T-cell (primary cell): ENCODE data around the gene BCO2. TPM values are rescaled to one million over a fixed set of nuclear protein-coding genes. Genes with fewer than 3 reads are reported as not detected.

ENCODE experiments used
- ATAC-seq, 4 experiments: fragments of 200-7000 bp in 3 of 4; fragments of 150-1000 bp in 1 of 4; cut with Tn5 transposase; replicated peaks in 1 of 4; 1 replicate in 3 of 4; 2 replicates in 1 of 4; pipeline ENCODE4 v1.10.0; 2021; ENCODE audit warnings: moderate library complexity in 3 of 4, mild to moderate bottlenecking in 2 of 4, moderate number of reproducible peaks in 1 of 4
- CTCF ChIA-PET, 2 donors: fragments of 300-600 bp; sonication (Branson Sonifier 250); formaldehyde crosslinking; loops; one replicate each; lab custom pipeline; 2022; ENCODE audit warnings: antibody characterized with exemption in 2 of 2; lab: Charles Lee
- POLR2A ChIA-PET, 2 donors: fragments of 300-600 bp; sonication (Branson Sonifier 250); formaldehyde crosslinking; loops; one replicate each; lab custom pipeline; 2022; ENCODE audit warnings: antibody characterized with exemption in 2 of 2; lab: Charles Lee
- DNase-seq, 35 experiments: peaks; one replicate each; pipeline versions ENCODE4 v3.0.0 to v3.0.0-alpha.2; 2013 to 2023
- H3K27ac ChIP-seq: one replicate; pipeline ENCODE4 v1.5.1; 2013; ENCODE audit warnings: low read length
- H3K27me3 ChIP-seq, 2 experiments: replicated peaks in 1 of 2; 1 replicate in 1 of 2; 2 replicates in 1 of 2; pipeline versions ENCODE4 v1.6.1 to v1.7.0; 2013; ENCODE audit warnings: low read length in 1 of 2, mixed read lengths in 1 of 2; ENCODE audit not compliant: control insufficient read depth in 2 of 2, insufficient read depth in 2 of 2; ENCODE audit errors: extremely low read depth in 1 of 2
- H3K36me3 ChIP-seq, 2 donors: 1 replicate in 1 of 2; 2 replicates in 1 of 2; pipeline versions ENCODE4 v1.6.1 to v1.7.0; 2013; ENCODE audit warnings: low read length in 1 of 2; ENCODE audit not compliant: control insufficient read depth in 2 of 2, insufficient read depth in 1 of 2; ENCODE audit errors: extremely low read depth in 1 of 2
- H3K4me1 ChIP-seq, 2 experiments: 1 replicate in 1 of 2; 2 replicates in 1 of 2; pipeline versions ENCODE4 v1.6.1 to v1.7.0; 2013; ENCODE audit warnings: low read length in 2 of 2, mixed read lengths in 1 of 2; ENCODE audit not compliant: insufficient read depth in 2 of 2, control insufficient read depth in 1 of 2; ENCODE audit errors: extremely low read depth in 1 of 2
- H3K4me3 ChIP-seq, 2 donors: 1 replicate in 1 of 2; 2 replicates in 1 of 2; pipeline versions ENCODE4 v1.5.1 to v1.7.0; 2013; ENCODE audit warnings: mild to moderate bottlenecking in 2 of 2, low read length in 1 of 2, moderate library complexity in 1 of 2; ENCODE audit not compliant: control insufficient read depth in 1 of 2; ENCODE audit errors: extremely low read depth in 1 of 2
- H3K9me3 ChIP-seq: 2 replicates; pipeline ENCODE4 v1.7.0; 2013
- H3K27ac Mint-ChIP-seq, 2 donors: one replicate each; pipeline ENCODE4 v1.8.0; 2020 to 2021; ENCODE audit warnings: mild to moderate bottlenecking in 2 of 2, mixed read lengths in 2 of 2
- H3K27me3 Mint-ChIP-seq, 2 donors: one replicate each; pipeline ENCODE4 v1.8.0; 2021 to 2022; ENCODE audit warnings: mixed read lengths in 2 of 2
- H3K36me3 Mint-ChIP-seq: one replicate; pipeline ENCODE4 v1.8.0; 2021; ENCODE audit warnings: mixed read lengths
- H3K4me1 Mint-ChIP-seq, 3 donors: one replicate each; pipeline ENCODE4 v1.8.0; 2020 to 2022; ENCODE audit warnings: mixed read lengths in 3 of 3, mild to moderate bottlenecking in 1 of 3
- H3K4me3 Mint-ChIP-seq, 3 donors: one replicate each; pipeline ENCODE4 v1.8.0; 2020 to 2022; ENCODE audit warnings: mild to moderate bottlenecking in 3 of 3, mixed read lengths in 3 of 3, moderate library complexity in 3 of 3
- H3K9me3 Mint-ChIP-seq, 3 donors: one replicate each; pipeline ENCODE4 v1.8.0; 2020 to 2022; ENCODE audit warnings: mixed read lengths in 3 of 3
- WGBS: methylation state at CpG from one replicate; pipeline ENCODE4 v1.1.5; 2013; ENCODE audit warnings: missing lambda C conversion rate; ENCODE audit not compliant: insufficient coverage; 5-methylcytosine and 5-hydroxymethylcytosine counted together
- total RNA-seq, 35 experiments: library from RNA in 6 of 35; stranded (reverse) in 6 of 35; fragments of 120-200 nt in 1 of 35; gene quantifications; one replicate each; pipeline versions ENCODE4 v1.2.1 to v1.2.4 and lab custom pipeline; 2013 to 2026

Gene BCO2
- total RNA-seq, 5 donors from 2014 or later (not counting 1 experiment from before 2014, with no cell fraction given) = 1.5 to 3.2 (median 1.8) TPM

- ChIA-PET POLR2A (no interaction called here), CTCF (no interaction called here)
- Mint-ChIP-seq H3K9me3 (no peaks in the 10 kb centered on the region), H3K4me1 (no peaks in the 10 kb centered on the region), H3K27me3 (no peaks in the 10 kb centered on the region), H3K36me3 (peaks cover 70% of the 10 kb centered on the region), H3K27ac (no peak overlapping the region), H3K4me3 (no peak overlapping the region)
- DNase-seq (no peak), ATAC-seq (no peak)
- H3K27ac ChIP-seq = no peak overlapping the region
- H3K4me3 ChIP-seq = no peak overlapping the region
- H3K27me3 ChIP-seq = no peaks in the 10 kb centered on the region
- no peaks in the 10 kb centered on the region for H3K9me3 ChIP-seq
- H3K36me3 ChIP-seq = peaks cover 13 to 58% of the 10 kb centered on the region in 2 donors
- 98% methylated on average over 8 of the region's 8 CpGs for WGBS
- no peaks in the 10 kb centered on the region for H3K4me1 ChIP-seq
Measured at GRCh38 chr11:112235750-112236390, 60.6 kb downstream of the BCO2 start.

DNA sequence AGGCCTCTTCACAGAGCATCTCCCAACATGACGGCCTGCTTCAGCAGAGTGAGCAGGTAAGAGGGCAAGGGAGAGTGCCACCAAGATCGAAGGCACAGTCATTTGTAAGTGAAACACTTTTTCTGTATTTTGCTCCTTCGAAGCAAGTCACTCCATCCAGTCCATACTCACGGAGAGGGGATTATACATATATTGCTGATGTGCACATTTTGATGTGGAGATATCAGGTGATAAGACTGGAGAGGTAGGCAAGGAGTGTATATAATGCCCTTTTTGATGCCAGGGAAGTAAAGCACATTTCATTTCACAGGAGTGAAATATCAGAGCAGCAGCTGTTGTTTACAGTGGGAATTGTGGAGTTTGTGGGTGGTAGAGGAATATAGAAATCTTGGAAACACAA is 62.1 kb downstream of the BCO2 start:
- Histone ChIP-seq H3K4me1 (no peaks in the 10 kb centered on the region), H3K4me3 (no peak overlapping the region), H3K36me3 (peaks cover 7 to 55% of the 10 kb centered on the region in 2 donors), H3K27ac (no peak overlapping the region), H3K9me3 (no peaks in the 10 kb centered on the region), H3K27me3 (no peaks in the 10 kb centered on the region)
- no peaks in the 10 kb centered on the region for H3K4me1 Mint-ChIP-seq
- H3K9me3 Mint-ChIP-seq = no peaks in the 10 kb centered on the region
- no peak for DNase-seq
- peaks cover 63% of the 10 kb centered on the region for H3K36me3 Mint-ChIP-seq
- POLR2A ChIA-PET = interaction anchor here in 1 of 2 donors (0.6 kb wide), 1 partner anchor 49 kb away, joined by 3 read pairs; no protein-coding TSS in a partner anchor
- ATAC-seq = no peak
- H3K27me3 Mint-ChIP-seq = no peaks in the 10 kb centered on the region
- H3K27ac Mint-ChIP-seq = no peak overlapping the region
- no CpG with 5 or more reads among the region's 4 CpGs for WGBS
- CTCF ChIA-PET = no interaction called here
- no peak overlapping the region for H3K4me3 Mint-ChIP-seq

DNA sequence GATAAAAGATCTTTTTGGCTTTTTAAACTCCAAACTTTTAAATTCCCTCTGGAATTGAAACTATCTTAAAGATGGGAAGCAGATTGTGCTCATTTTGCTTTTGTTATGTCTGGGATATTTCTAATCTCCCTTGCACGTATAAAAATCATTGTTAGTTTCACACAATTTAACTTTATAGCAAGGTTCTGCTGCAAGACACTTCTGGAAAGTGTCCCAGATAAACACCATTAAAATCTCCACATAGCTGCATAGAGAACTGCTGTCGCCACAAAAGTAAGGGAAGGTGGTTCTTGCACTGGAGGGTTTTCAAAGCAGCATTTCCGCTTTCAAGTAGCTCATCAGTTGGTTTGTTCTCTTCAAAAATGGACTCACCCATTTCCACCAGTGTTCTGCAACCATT is 62.7 kb downstream of the BCO2 start:
- CTCF ChIA-PET = interaction anchor here in 1 of 2 donors (0.5 kb wide), 1 partner anchor 40 kb away, joined by 3 read pairs; no protein-coding TSS in a partner anchor
- Histone ChIP-seq H3K9me3 (no peaks in the 10 kb centered on the region), H3K4me3 (no peak overlapping the region), H3K27me3 (no peaks in the 10 kb centered on the region), H3K27ac (no peak overlapping the region), H3K36me3 (peaks cover 7 to 49% of the 10 kb centered on the region in 2 donors), H3K4me1 (no peaks in the 10 kb centered on the region)
- POLR2A ChIA-PET = interaction anchor here in 1 of 2 donors (0.6 kb wide), 2 partner anchors 9 to 49 kb away, joined by 3 to 7 read pairs; no protein-coding TSS in a partner anchor
- Mint-ChIP-seq H3K9me3 (no peaks in the 10 kb centered on the region), H3K4me1 (no peaks in the 10 kb centered on the region), H3K36me3 (peaks cover 65% of the 10 kb centered on the region), H3K27ac (no peak overlapping the region), H3K27me3 (no peaks in the 10 kb centered on the region), H3K4me3 (no peak overlapping the region)
- no CpG with 5 or more reads among the region's 3 CpGs for WGBS
- ATAC-seq (no peak), DNase-seq (no peak)

- H3K36me3 Mint-ChIP-seq = peaks cover 57% of the 10 kb centered on the region
- DNase-seq (no peak), ATAC-seq (no peak)
- CTCF ChIA-PET = interaction anchor here (0.6 to 1.1 kb wide), 2 partner anchors 39 to 96 kb away, joined by 4 read pairs; no protein-coding TSS in a partner anchor
- Histone ChIP-seq H3K27ac (no peak overlapping the region), H3K27me3 (no peaks in the 10 kb centered on the region), H3K9me3 (no peaks in the 10 kb centered on the region), H3K36me3 (peaks cover 0 to 29% of the 10 kb centered on the region in 2 donors), H3K4me3 (no peak overlapping the region), H3K4me1 (no peaks in the 10 kb centered on the region)
- H3K4me1 Mint-ChIP-seq = no peaks in the 10 kb centered on the region
- WGBS = no CpG with 5 or more reads among the region's 3 CpGs
- POLR2A ChIA-PET = no interaction called here
- H3K27me3 Mint-ChIP-seq = no peaks in the 10 kb centered on the region
- H3K4me3 Mint-ChIP-seq = no peak overlapping the region
- H3K27ac Mint-ChIP-seq = no peak overlapping the region
- H3K9me3 Mint-ChIP-seq = peaks cover 6 to 20% (median 6%) of the 10 kb centered on the region in 3 donors
Measured at GRCh38 chr11:112241486-112241885, 66.2 kb downstream of the BCO2 start.

DNA sequence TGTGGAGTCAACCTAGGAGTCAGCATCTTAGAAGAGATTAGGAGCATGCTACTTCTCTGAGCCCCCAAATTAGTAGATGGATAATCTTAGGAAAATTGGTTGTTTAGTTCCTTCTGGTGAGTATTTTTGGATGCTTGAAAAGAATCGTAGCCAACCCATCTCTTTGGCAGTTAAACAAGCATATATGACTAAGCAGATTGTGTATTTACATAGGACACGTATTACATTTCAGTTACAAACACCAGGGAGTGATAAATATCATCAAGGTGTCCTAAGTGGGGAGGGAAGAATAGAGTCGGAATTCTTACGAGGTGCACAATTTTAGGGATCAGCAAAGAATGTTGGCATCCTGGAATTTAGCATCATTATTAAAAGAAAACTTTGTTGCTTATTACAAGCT is 71.9 kb downstream of the BCO2 start:
- Histone ChIP-seq H3K27ac (no peak overlapping the region), H3K9me3 (no peaks in the 10 kb centered on the region), H3K27me3 (no peaks in the 10 kb centered on the region), H3K4me1 (no peaks in the 10 kb centered on the region), H3K36me3 (no peaks in the 10 kb centered on the region), H3K4me3 (no peak overlapping the region)
- H3K9me3 Mint-ChIP-seq = peaks cover 6 to 20% (median 6%) of the 10 kb centered on the region in 3 donors
- H3K4me1 Mint-ChIP-seq = no peaks in the 10 kb centered on the region
- DNase-seq (no peak), ATAC-seq (no peak)
- ChIA-PET POLR2A (no interaction called here), CTCF (no interaction called here)
- no CpG with 5 or more reads among the region's 4 CpGs for WGBS
- H3K27me3 Mint-ChIP-seq = no peaks in the 10 kb centered on the region
- H3K36me3 Mint-ChIP-seq = peaks cover 23% of the 10 kb centered on the region
- H3K4me3 Mint-ChIP-seq = no peak overlapping the region
- H3K27ac Mint-ChIP-seq = no peak overlapping the region

- ATAC-seq (no peak), DNase-seq (no peak)
- Mint-ChIP-seq H3K27ac (no peak overlapping the region), H3K27me3 (no peaks in the 10 kb centered on the region), H3K36me3 (peaks cover 15% of the 10 kb centered on the region), H3K4me1 (no peaks in the 10 kb centered on the region), H3K4me3 (no peak overlapping the region), H3K9me3 (peaks cover 6 to 20% (median 6%) of the 10 kb centered on the region in 3 donors)
- WGBS = no CpG with 5 or more reads among the region's 2 CpGs
- ChIA-PET CTCF (interaction anchor here in 1 of 2 donors (0.6 kb wide), 1 partner anchor 183 kb away, joined by 3 read pairs; no protein-coding TSS in a partner anchor), POLR2A (no interaction called here)
- no peaks in the 10 kb centered on the region for H3K4me1 ChIP-seq
- H3K36me3 ChIP-seq = no peaks in the 10 kb centered on the region
- H3K4me3 ChIP-seq = no peak overlapping the region
- no peaks in the 10 kb centered on the region for H3K9me3 ChIP-seq
- H3K27ac ChIP-seq = no peak overlapping the region
- H3K27me3 ChIP-seq = no peaks in the 10 kb centered on the region
Measured at GRCh38 chr11:112248201-112248600, 72.9 kb downstream of the BCO2 start.
